HEK293 (cell line): ENCODE results near the gene MRPL20.

ENCODE experiments used
- CTCF ChIA-PET: fragments of 350-600 bp; formaldehyde crosslinking; extraction: SDS; loops from one replicate; lab custom pipeline; 2021; ENCODE audit warnings: antibody characterized with exemption; lab: Yijun Ruan, JAX
- POLR2A ChIA-PET: fragments of 300-600 bp; formaldehyde crosslinking; extraction: SDS; loops from one replicate; lab custom pipeline; 2020; ENCODE audit warnings: antibody characterized with exemption, inconsistent platforms; lab: Yijun Ruan, JAX
- H3K27ac ChIP-seq: fragments of 200-500 bp; sonication (Bioruptor generic); 2 replicates; pipeline ENCODE4 v1.5.1; 2014; ENCODE audit warnings: low read depth, low read length, control low read depth, inconsistent platforms; ENCODE audit errors: extremely low read depth
- H3K36me3 ChIP-seq, 2 experiments: fragments of 200-500 bp in 1 of 2; sonication (Bioruptor generic) in 1 of 2; 1 replicate in 1 of 2; 2 replicates in 1 of 2; pipeline ENCODE4 v1.5.1; 2014 to 2017; ENCODE audit warnings: inconsistent platforms in 2 of 2, low read length in 2 of 2; ENCODE audit not compliant: control insufficient read depth in 2 of 2, insufficient read depth in 1 of 2
- H3K4me1 ChIP-seq: fragments of 200-500 bp; sonication (Bioruptor generic); 2 replicates; pipeline ENCODE4 v1.5.1; 2014; ENCODE audit warnings: mild to moderate bottlenecking, low read length, inconsistent platforms; ENCODE audit not compliant: control insufficient read depth, insufficient read depth
- H3K4me3 ChIP-seq: 2 replicates; pipeline ENCODE4 v1.5.1; 2011; ENCODE audit warnings: low read depth, mild to moderate bottlenecking, control low read depth, low read length, moderate library complexity
- H3K9me3 ChIP-seq: fragments of 200-500 bp; sonication (Bioruptor generic); 2 replicates; pipeline ENCODE4 v1.5.1; 2014; ENCODE audit warnings: low read depth, low read length, inconsistent platforms; ENCODE audit not compliant: control insufficient read depth, insufficient read depth
- BCL6B ChIP-seq: fragments of 450-650 bp; formaldehyde crosslinking; IDR thresholded peaks from 2 replicates; pipeline ENCODE4 v1.5.1; 2017; ENCODE audit warnings: missing biosample characterization, missing genetic modification characterization
- ELK4 ChIP-seq: IDR thresholded peaks from 2 replicates; pipeline ENCODE4 v1.6.1; 2011; ENCODE audit warnings: mild to moderate bottlenecking, low read depth, low read length, borderline replicate concordance
- KLF10 ChIP-seq: fragments of 450-650 bp; IDR thresholded peaks from 2 replicates; pipeline ENCODE4 v1.5.1; 2018; ENCODE audit warnings: missing biosample characterization, mild to moderate bottlenecking, missing genetic modification characterization
- KLF16 ChIP-seq: fragments of 450-650 bp; formaldehyde crosslinking; IDR thresholded peaks from 2 replicates; pipeline ENCODE4 v1.5.1; 2017; ENCODE audit warnings: missing biosample characterization, missing genetic modification characterization
- KLF8 ChIP-seq: fragments of 450-650 bp; formaldehyde crosslinking; IDR thresholded peaks from 2 replicates; pipeline ENCODE4 v1.5.1; 2016; ENCODE audit warnings: missing biosample characterization, missing genetic modification characterization
- MYNN ChIP-seq: fragments of 450-650 bp; formaldehyde crosslinking; IDR thresholded peaks from 2 replicates; pipeline ENCODE4 v1.5.1; 2016; ENCODE audit warnings: missing biosample characterization, missing genetic modification characterization, borderline replicate concordance
- PRDM2 ChIP-seq: fragments of 450-650 bp; formaldehyde crosslinking; IDR thresholded peaks from 2 replicates; pipeline ENCODE4 v1.5.1; 2016; ENCODE audit warnings: missing biosample characterization, missing genetic modification characterization, borderline replicate concordance
- SP7 ChIP-seq: fragments of 450-650 bp; formaldehyde crosslinking; IDR thresholded peaks from 2 replicates; pipeline ENCODE4 v1.5.1; 2016; ENCODE audit warnings: missing biosample characterization, missing genetic modification characterization
- TCF7L2 ChIP-seq: IDR thresholded peaks from 2 replicates; pipeline ENCODE4 v1.6.1; 2011; ENCODE audit warnings: low read depth, mild to moderate bottlenecking, inconsistent platforms, low read length, moderate library complexity, borderline replicate concordance
- ZBTB21 ChIP-seq: fragments of 450-650 bp; formaldehyde crosslinking; IDR thresholded peaks from 2 replicates; pipeline ENCODE4 v1.5.1; 2017; ENCODE audit warnings: missing biosample characterization, missing genetic modification characterization
- ZBTB48 ChIP-seq: fragments of 450-650 bp; formaldehyde crosslinking; IDR thresholded peaks from 2 replicates; pipeline ENCODE4 v1.5.1; 2016; ENCODE audit warnings: missing biosample characterization, missing genetic modification characterization
- ZBTB7A ChIP-seq: fragments of 450-650 bp; formaldehyde crosslinking; IDR thresholded peaks from 2 replicates; pipeline ENCODE4 v1.5.1; 2016; ENCODE audit warnings: low read depth, missing biosample characterization, missing genetic modification characterization
- ZNF133 ChIP-seq: fragments of 450-650 bp; formaldehyde crosslinking; IDR thresholded peaks from 2 replicates; pipeline ENCODE4 v1.5.1; 2016; ENCODE audit warnings: missing biosample characterization, missing genetic modification characterization
- ZNF350 ChIP-seq: fragments of 450-650 bp; formaldehyde crosslinking; IDR thresholded peaks from 2 replicates; pipeline ENCODE4 v1.5.0; 2017; ENCODE audit warnings: missing biosample characterization, mild to moderate bottlenecking, missing genetic modification characterization
- ZNF416 ChIP-seq: fragments of 450-650 bp; formaldehyde crosslinking; IDR thresholded peaks from 2 replicates; pipeline ENCODE4 v1.5.1; 2016; ENCODE audit warnings: missing biosample characterization, missing genetic modification characterization
- ZNF549 ChIP-seq: fragments of 450-650 bp; IDR thresholded peaks from 2 replicates; pipeline ENCODE4 v1.5.1; 2018; ENCODE audit warnings: missing biosample characterization, missing genetic modification characterization, mild to moderate bottlenecking, inconsistent platforms, moderate library complexity
- ZNF623 ChIP-seq: fragments of 450-650 bp; formaldehyde crosslinking; IDR thresholded peaks from 2 replicates; pipeline ENCODE4 v1.5.1; 2016; ENCODE audit warnings: missing biosample characterization, missing genetic modification characterization
- ZNF692 ChIP-seq: fragments of 450-650 bp; formaldehyde crosslinking; IDR thresholded peaks from 2 replicates; pipeline ENCODE4 v1.5.1; 2016; ENCODE audit warnings: missing biosample characterization, missing genetic modification characterization
- ZNF701 ChIP-seq: fragments of 450-650 bp; formaldehyde crosslinking; IDR thresholded peaks from 2 replicates; pipeline ENCODE4 v1.5.1; 2016; ENCODE audit warnings: missing biosample characterization, missing genetic modification characterization
- ZNF76 ChIP-seq: fragments of 450-650 bp; formaldehyde crosslinking; IDR thresholded peaks from 2 replicates; pipeline ENCODE4; 2016; ENCODE audit warnings: low read depth, missing biosample characterization, missing genetic modification characterization, borderline replicate concordance
- ZNF791 ChIP-seq: fragments of 450-650 bp; formaldehyde crosslinking; IDR thresholded peaks from 2 replicates; pipeline ENCODE4 v1.5.1; 2016; ENCODE audit warnings: missing biosample characterization, missing genetic modification characterization
- ZNF843 ChIP-seq: fragments of 450-650 bp; formaldehyde crosslinking; IDR thresholded peaks from 2 replicates; pipeline ENCODE4 v1.5.1; 2016; ENCODE audit warnings: missing biosample characterization, missing genetic modification characterization
- ZSCAN30 ChIP-seq: fragments of 450-650 bp; IDR thresholded peaks from 2 replicates; pipeline ENCODE4 v1.5.1; 2018; ENCODE audit warnings: missing biosample characterization, mild to moderate bottlenecking, missing genetic modification characterization, moderate library complexity

The MRPL20 gene

GRCh38 chr1:1376551-1377226 is 30.4 kb downstream of the MRPL20 start:
- ChIA-PET POLR2A (interaction anchor here (0.6 to 1.3 kb wide), 3 partner anchors 8 to 70 kb away, joined by 3 to 12 read pairs (median 4); no protein-coding TSS in a partner anchor), CTCF (interaction anchor here (2.3 kb wide), 1 partner anchor 15 kb away, joined by 9 read pairs; no protein-coding TSS in a partner anchor)
- Histone ChIP-seq H3K9me3 (no peaks in the 10 kb centered on the region), H3K4me3 (no peak overlapping the region), H3K36me3 (peaks cover 0 to 48% of the 10 kb centered on the region in 2 experiments; a peak in 2 of 3 replicates), H3K4me1 (peaks cover 4% of the 10 kb centered on the region; the same call in 1 of the 2 replicates), H3K27ac (no peak overlapping the region)
- TF ChIP-seq ZBTB48 (peak; percentile 82), ZNF350 (tag by site-specific recombination) (no peak)

- peaks cover 4% of the 10 kb centered on the region; the same call in 1 of the 2 replicates for H3K4me1 ChIP-seq
- peak within 1 kb of the TSS; percentile 93 for H3K4me3 ChIP-seq
- H3K36me3 ChIP-seq: peaks cover 0 to 44% of the 10 kb centered on the region in 2 experiments; a peak in 2 of 3 replicates
- H3K27ac ChIP-seq: peak within 1 kb of the TSS; percentile 89
- CTCF ChIA-PET: interaction anchor here (1.0 to 1.6 kb wide), 3 partner anchors 13 to 23 kb away, joined by 3 to 5 read pairs (median 4); no protein-coding TSS in a partner anchor
- H3K9me3 ChIP-seq: no peaks in the 10 kb centered on the region
- POLR2A ChIA-PET: interaction anchor here (0.6 to 1.5 kb wide), 21 partner anchors 9 to 1157 kb away, joined by 3 to 36 read pairs (median 3); partner anchors contain the start of genes CCNL2, MRPL20 and SDF4
- no peak for TF ChIP-seq ZNF416 (tag by site-specific recombination)
- no peak for TF ChIP-seq PRDM2
- peak; percentile 15; the same call in 1 of the 2 replicates for TF ChIP-seq BCL6B (tag by site-specific recombination)
- TF ChIP-seq KLF10: peak; percentile 90
- no peak for TF ChIP-seq TCF7L2
- TF ChIP-seq ZNF623 (tag by site-specific recombination): 0 out of 2 replicates have a peak, but pooled peaks have one; percentile 29
- peak; percentile 82 for TF ChIP-seq ZNF843 (tag by site-specific recombination)
- no peak for TF ChIP-seq ZNF701 (tag by site-specific recombination)
- TF ChIP-seq KLF16 (tag by site-specific recombination): peak; percentile 98
- peak; percentile 98 for TF ChIP-seq ZNF76 (tag by site-specific recombination)
- peak; percentile 83 for TF ChIP-seq ZBTB21 (tag by site-specific recombination)
- TF ChIP-seq ZSCAN30 (tag by site-specific recombination): peak; percentile 100
- peak; percentile 97 for TF ChIP-seq SP7 (tag by site-specific recombination)
- TF ChIP-seq ZNF692: peak; percentile 96
- no peak for TF ChIP-seq ZNF549 (tag by site-specific recombination)
- TF ChIP-seq ZNF133 (tag by site-specific recombination): peak; percentile 44; the same call in 1 of the 2 replicates
- peak; percentile 90 for TF ChIP-seq ELK4
- peak; percentile 97 for TF ChIP-seq ZBTB7A (tag by site-specific recombination)
- peak; percentile 77 for TF ChIP-seq MYNN (tag by site-specific recombination)
- peak; percentile 99 for TF ChIP-seq KLF8 (tag by site-specific recombination)
- TF ChIP-seq ZNF791: no peak
Measured at GRCh38 chr1:1374929-1375662, 32.0 kb downstream of the MRPL20 start, which contains the start of gene AURKAIP1. Gene AURKAIP1, minus strand, starts transcription at chr1:1375207. Its CDS starts 451 bp downstream, at chr1:1374756.
